NB4 (cell line): Measurements from ENCODE around the gene KLHL25.

Source experiments
- DNase-seq: peaks from one replicate; pipeline ENCODE4 v3.0.0; 2010; ENCODE audit warnings: low read depth
- H3K4me3 ChIP-seq: one replicate; pipeline ENCODE4 v1.5.1; 2011; ENCODE audit warnings: mild to moderate bottlenecking, low read depth, low read length, moderate library complexity
- CTCF ChIP-seq: IDR thresholded peaks from one replicate; pipeline ENCODE4 v1.5.1; 2012; ENCODE audit warnings: low read depth, low read length
- MAX ChIP-seq: IDR thresholded peaks from 2 replicates; pipeline ENCODE4 v1.6.1; 2011; ENCODE audit warnings: low read depth, low read length
- MYC ChIP-seq: IDR thresholded peaks from 2 replicates; pipeline ENCODE4 v1.6.1; 2011; ENCODE audit warnings: low read depth, low read length
- POLR2A ChIP-seq: IDR thresholded peaks from 2 replicates; pipeline ENCODE4 v1.6.1; 2011; ENCODE audit warnings: mild to moderate bottlenecking; ENCODE audit not compliant: insufficient read length; ENCODE audit errors: extremely low read depth

The KLHL25 gene

GRCh38 chr15:85795337-85796305 is 896 bp upstream of the KLHL25 start:
- H3K4me3 ChIP-seq, result peak overlapping the region; percentile 59
- DNase-seq, result no peak
- TF ChIP-seq POLR2A, result no peak
- TF ChIP-seq MAX, result no peak
- no peak for TF ChIP-seq MYC

GRCh38 chr15:85793641-85794597 is 806 bp downstream of the KLHL25 start:
- TF ChIP-seq POLR2A (no peak), CTCF (no peak), MAX (no peak), MYC (no peak)
- peak overlapping the region; percentile 70 for H3K4me3 ChIP-seq
- peak; percentile 62 for DNase-seq

DNA sequence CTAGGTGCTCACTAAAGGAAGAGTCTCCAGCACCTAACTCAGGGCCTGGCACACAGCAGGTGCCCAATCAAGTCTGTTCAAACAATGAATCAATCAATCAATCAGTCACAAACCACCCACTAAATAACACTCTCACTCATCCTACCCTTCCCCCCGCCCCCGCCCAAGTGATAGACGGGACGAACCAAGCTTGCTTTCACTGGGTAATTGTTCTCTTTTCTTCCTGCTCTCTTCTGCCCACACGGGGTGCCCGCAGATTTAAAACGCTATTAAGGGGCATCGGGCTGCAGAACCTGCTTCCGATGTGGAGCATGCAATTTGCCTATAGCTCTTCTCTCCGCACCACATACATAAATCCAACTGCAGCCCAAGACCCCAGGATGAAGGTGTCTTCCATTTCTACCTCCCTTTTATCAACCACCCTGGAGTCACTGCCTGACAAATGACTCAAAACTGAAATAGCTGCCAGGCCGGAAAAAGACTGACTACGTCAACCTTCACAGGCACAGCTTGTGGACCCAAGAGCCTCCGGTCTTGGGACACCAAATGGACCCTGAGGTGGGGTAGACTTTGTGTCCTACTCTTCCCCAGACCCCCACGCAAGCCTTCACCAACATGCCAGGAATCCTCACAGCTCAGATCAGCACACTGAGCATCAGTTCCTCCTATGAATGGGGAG is 1.7 kb downstream of the KLHL25 start:
- no peak overlapping the region for H3K4me3 ChIP-seq
- no peak for DNase-seq
- TF ChIP-seq MYC (no peak), MAX (no peak), CTCF (no peak), POLR2A (no peak)

DNA sequence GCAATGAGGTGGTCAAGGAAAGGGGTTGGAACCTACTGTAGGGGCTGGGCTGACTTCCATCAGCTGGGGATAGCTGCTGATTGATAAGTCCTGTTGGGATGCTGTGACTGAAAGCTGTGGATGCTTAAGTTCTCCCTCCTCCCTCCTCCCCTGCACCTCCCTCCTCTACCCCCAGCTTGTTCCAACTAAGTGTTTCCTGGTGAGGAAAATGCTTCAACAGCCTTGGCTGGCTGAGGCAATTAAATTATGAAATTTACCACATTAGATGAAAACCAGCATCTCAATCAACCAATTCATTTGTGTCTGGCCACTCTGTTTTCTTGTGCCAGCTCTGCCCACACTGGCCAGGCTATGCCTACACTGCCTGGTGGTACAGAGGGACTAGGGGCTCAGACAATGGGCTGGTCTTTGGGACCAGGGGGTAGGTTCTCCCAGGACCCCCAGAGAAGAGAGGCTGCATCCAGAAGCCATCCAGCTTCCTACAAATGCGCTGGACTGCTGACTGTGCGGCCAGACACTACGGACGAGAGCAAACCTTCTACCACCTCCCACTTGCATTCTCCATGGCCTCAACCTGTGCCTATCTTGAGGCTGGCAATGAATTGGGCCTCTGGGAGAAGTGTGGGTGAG is 2.5 kb downstream of the KLHL25 start:
- TF ChIP-seq POLR2A, result no peak
- TF ChIP-seq MYC, result no peak
- no peak for DNase-seq
- no peak overlapping the region for H3K4me3 ChIP-seq

GRCh38 chr15:85789496-85789875 is 5.2 kb downstream of the KLHL25 start:
- no peak for DNase-seq
- TF ChIP-seq POLR2A (no peak), MAX (no peak), CTCF (no peak), MYC (no peak)
- no peak overlapping the region for H3K4me3 ChIP-seq

DNA sequence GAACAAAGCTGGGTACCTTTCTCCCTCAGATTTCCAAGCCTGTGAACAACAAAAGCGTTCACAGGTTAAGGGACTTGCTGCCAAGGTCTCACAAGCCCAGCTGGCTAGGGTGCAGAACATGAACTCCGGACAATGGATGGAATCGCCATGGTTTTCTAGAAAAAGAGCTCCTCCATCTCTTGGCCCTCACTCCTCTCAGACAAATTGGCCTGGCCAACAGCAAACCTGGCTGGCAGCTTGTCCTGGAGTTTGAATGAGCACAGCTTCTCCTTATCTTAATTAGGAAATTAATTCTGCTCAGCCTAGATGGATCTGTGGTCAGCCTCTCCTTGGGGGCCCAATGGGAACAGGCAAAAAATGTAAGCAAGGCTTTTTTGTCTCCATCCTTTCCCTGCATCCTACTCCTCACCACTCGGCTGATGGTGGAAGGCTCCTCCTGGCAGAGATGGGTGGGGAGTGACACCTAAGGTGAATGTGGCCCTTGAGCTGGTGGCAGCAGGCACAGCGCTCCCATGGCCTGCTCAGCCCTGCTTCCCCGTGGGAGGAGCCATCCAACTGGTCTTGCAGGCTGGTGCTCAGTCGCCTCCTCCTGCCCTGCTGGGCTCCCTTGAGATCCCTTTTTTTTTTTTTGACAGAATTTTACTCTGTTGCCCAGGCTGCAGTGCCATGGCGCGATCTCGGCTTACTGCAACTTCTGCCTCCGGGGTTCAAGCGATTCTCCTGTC is 5.8 kb downstream of the KLHL25 start:
- TF ChIP-seq CTCF (no peak), MAX (no peak), MYC (no peak), POLR2A (no peak)
- H3K4me3 ChIP-seq, result no peak overlapping the region
- DNase-seq, result peak; percentile 40
